Stimulated activated naive CD4-positive, alpha-beta T cell (primary cell): ENCODE results near the gene ADCY9.

Experiments
- DNase-seq, 6 experiments: peaks; one replicate each; lab custom pipeline; 2025; lab: John Stamatoyannopoulos, UW

ADCY9 gene

DNA sequence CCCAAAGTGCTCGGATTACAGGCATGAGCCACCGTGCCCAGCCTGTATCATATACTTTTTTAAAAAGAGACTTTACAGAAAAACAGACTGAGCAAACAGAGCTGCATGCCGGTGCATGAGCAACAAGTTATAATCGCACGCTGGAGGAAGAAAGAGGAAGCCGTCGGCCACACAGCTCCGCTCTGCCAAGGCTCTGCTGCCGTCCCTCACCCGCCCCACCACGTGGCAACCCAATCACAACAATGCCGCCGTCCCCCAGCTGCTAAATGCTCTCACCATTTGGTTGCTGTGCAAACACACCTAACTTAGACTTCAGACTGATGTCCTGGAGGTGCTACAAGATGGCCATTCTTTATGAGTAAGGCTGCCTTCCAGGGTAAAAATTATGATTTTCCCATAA, 83.5 kb downstream of the ADCY9 start:
- DNase-seq, result no peak

DNA sequence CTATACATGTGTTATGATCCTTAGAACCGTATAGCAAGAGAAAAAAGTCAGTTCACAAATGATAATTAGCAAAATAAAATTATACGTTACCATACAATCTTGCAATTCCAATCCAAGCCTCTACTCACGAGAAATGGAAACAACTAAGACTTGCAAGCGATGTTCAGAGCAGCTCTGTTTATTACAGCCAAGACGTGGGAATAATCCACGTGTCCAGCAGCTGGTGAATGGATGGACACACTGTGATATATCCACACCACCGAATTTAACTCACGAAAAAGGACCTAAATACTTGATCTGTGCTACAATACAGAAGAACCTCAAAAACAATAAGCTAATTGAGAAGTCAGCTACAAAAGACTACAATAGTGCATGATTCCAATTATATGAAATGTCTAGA, 88.1 kb downstream of the ADCY9 start:
- no peak for DNase-seq

DNA sequence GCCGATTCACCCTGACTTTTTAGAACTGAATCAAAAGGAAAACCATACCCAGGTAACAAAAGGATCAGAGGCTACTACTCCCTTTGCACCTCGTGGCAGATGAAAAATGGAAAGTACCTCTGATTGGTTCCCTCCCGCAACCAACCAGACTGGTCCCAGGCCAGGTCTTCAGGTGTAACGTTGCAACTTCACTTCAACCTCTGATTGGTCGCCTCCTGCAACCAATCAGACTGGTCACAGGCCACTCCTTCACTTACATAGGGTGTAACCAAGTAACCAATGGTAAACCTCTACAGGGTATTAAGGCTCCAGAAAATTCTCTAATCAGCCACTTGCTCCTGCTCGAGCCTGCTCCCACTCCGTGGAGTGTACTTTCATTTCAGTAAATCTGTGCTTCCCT, 89.4 kb downstream of the ADCY9 start:
- DNase-seq, result no peak

DNA sequence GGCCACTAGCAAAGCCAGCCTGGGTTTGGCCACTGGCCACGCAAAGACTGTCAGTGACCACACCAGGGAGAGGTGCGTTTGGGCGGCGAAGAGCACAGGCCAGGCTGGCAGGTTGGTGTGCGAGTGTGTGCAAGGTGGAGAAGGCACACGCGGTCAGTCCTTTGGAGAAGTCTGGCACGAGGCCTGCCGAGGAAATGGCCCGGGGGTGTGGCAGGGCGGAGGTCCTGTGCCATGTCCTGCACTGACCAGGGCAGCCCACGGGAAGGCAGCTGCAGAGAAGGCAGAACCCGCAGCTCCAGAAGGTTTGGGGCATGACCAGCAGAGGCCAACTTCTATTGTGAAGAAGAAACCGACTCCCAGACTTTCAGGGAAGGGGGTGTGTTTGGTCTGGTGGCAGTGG, 90.8 kb downstream of the ADCY9 start:
- no peak for DNase-seq

DNA sequence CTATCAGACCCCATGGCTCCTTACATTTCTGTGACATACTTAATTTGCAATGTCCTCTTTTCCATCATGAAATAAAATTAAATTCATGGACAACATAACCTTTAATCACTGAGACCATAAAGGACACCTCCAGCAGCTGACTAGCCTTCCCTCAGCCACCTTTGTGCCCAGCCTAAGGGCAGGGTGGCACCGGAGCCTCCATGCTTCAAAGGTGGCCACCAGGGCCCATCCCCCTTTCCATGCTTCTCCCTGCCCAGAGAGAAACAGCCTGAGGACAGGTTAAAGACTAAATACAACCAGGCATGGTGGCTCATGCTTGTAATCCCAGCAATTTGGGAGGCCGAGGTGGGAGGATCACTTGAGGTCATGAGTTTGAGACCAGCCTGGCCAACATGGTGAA, 94.3 kb downstream of the ADCY9 start:
- no peak for DNase-seq

DNA sequence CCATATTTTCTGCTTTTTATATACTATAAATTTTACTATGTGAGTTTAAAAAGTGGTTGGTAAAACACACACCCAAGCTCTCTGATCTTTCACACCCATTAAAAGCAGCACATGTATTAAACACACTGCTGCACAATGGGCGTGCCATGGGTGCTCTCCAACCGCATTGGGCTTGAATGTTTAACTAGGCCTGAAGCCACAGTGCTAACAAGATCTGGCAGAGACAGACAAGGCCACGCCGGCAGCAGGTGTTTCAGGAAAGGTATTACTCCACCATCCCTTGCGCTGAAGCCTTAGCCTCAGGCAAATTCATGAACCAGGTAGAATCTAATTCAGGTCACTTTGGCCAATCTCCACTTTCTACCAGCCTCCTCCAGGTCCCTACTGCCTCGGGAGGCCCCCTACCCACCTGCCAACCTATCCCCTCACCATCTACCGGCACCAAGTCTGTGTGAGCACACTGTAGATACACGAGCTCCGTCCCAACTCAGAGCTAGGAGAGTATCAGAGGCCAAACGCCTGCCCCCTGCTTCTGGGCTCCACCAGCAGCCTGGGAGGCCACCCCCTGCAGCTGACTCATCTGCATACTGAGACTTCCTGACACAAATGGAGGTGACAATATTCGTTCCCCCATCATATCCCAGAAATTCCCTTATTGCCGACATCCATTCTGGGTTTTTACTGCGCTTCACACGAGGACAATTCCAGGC, 95.0 kb downstream of the ADCY9 start:
- no peak for DNase-seq

DNA sequence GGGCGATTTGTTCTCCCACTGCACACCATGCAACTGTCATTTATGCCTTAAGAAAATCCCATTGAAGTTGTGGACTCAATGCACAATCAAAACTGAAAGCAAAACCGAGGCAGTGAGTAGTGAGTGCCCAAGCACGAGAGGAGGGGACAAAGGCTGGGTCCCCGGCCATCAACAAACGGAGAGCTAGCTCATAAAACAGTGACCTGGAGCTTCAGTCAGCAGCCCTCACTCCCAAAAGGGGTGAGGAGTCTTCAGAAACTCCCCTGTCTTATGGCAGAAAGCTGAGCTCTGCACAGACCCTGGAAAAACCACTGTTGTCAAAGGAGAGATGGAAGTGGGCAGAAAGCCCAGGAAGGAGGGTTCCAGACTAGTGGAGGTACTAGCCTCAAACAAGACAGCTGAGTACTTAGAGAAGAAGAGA, 96.9 kb downstream of the ADCY9 start:
- DNase-seq, result no peak

DNA sequence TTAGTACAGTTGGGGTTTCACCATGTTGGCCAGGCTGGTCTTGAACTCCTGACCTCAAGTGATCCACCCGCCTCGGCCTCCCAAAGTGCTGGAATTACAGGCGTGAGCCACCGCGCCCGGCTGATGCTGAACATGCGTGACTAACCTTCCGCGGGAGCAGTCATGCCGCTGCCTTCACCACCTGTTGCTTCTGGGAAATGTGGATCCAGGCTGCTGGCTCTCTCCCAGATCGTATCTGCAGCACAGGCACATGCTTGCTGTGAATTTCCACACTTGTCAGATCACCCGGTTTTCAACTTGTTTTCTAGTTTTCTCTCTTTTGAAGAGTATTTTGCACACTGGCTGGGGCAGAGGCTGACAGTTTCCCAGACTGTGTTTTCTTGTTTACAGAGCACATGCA, 97.9 kb downstream of the ADCY9 start:
- no peak for DNase-seq

DNA sequence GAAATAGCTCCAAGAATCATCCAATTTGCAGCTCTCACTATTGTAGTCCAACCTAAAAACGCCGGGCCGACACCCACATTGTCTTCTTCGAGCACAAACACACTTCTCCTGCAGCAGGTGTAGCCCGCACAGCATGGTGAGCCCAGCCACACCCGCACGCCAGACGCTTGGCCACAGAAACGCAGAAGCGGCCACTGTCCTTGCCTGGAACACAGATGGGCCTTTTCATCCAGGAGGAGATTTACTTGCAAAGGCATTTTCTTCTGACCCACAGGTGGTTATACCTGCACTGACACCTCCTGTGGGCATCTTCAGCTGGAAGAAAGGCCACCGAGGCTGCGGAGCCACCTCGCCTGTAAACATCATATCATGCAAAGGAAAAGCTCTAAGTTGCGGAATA, 98.4 kb downstream of the ADCY9 start:
- DNase-seq, result no peak

DNA sequence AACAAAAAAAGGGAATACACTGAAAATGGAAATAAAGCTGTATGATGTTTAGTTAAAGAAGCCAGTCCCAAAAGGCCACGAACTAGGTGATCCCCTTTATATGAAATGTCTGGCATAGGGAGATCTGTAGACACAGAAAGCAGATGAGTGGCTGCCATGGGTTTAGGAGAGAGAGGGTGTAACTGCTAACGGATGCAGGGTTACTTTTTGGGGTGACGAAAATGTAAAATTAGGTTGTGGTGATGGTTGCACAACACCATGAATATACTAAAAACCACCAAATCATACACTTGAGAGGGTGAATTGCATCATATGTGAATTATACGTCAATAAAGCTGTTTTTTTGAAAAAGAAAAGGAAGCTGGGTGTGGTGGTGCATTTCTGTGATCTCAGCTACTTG, 99.6 kb downstream of the ADCY9 start:
- DNase-seq, result no peak

DNA sequence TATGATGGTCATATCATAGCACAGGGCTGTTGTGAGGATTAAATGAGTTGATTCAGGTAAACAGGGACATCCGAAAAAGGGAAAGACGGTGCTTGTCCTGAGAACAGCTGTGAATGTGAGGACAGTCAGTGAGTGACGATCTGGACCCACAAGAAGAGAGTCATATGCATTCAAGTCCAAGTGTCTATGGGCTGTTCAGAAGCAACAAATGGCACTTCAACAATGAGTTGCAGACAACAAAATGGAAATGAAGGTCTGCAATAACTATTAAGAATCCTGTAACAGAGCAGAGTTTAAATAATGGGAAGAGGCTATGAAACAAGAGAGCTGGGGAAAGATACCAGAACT, 100.3 kb downstream of the ADCY9 start:
- no peak for DNase-seq

DNA sequence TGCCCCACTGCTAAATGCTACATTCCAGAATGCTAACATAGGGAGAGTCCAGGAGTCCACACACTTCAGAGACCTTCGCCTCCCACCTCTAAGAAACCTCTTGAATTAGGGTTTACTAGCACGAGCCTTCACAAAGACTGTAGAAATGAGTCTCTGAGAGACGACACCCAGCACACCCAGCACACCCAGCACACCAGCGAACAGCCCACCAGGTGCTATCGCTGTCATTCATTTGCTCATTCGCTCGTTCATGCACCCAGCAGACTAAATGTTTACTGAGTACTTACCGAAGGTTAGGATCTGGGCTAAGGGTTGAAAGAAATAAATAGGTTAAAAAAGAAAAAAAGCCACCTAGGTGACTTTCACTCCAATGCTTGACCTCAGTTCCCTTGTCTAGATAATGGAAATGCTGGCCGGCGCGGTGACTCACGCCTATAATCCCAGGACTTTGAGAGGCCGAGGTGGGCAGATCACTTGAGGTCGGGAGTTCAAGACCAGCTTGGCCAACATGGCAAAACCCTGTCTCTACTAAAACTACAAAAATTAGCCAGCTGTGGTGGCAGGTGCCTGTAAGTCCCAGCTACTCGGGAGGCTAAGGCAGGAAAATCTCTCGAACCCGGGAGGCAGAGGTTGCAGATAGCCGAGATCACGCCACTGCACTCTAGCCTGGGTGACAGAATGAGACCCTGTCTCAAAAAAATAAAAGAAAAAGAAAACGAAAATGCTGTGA, 100.8 kb downstream of the ADCY9 start:
- DNase-seq, result no peak

DNA sequence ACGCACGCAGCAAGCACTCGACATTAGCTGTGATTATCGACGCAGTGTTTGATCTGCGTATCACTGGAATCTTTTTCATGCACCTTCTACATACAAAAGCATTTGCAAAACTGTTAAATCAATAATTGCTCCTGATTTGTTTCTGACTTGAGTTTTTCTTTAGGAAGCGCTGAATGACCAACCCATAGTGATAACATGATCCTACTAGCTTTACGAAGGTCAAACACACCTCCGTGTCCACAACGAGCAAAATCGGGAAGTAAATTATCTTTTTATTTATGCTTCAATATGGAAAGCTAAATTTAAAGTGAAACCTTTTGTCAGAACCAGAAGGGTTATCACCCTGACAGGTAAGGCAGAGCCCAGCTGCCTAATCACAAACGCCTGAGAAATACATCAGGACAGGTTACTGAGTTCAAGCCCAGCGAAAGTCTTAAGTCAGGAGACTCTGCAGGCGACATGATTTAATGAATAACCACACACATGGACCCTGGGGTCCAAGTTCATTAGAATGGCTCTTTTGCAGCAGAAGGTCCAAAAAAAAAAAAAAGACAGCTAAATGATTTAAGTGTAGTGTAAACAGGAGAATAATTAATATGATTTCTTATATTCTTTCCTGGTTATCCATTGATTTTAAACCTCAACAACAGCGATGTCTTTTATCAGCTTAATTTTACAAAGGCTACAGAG, 104.2 kb downstream of the ADCY9 start:
- DNase-seq, result no peak

DNA sequence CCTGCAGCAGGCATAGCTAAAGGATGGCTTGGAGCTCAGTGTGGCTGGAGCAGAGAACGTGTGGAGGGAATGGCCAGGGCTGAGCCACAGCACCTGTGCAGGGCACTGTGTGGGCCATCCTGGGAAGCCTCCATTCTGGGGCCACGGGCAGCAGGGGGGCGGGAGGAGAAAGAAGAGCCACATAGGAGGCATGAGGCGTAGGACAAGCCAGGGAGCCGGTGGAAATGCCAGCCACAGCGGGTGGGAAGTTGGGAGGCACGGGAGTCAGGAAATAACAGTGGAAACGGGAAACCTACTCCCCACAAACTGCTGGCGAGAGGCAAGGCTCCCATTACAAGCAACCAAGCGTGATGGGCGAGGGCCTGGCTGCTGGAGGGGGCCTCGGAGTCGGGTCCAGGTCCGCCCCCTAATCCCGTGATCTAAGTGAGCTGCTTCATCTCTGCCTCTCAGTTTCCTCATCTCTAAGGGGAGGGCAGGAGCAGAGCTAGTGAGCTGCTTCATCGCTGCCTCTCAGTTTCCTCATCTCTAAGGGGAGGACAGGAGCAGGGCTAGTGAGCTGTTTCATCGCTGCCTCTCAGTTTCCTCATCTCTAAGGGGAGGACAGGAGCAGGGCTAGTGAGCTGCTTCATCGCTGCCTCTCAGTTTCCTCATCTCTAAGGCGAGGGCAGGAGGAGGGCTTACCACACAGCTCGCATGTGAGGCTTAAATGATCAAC, 104.9 kb downstream of the ADCY9 start:
- no peak for DNase-seq

DNA sequence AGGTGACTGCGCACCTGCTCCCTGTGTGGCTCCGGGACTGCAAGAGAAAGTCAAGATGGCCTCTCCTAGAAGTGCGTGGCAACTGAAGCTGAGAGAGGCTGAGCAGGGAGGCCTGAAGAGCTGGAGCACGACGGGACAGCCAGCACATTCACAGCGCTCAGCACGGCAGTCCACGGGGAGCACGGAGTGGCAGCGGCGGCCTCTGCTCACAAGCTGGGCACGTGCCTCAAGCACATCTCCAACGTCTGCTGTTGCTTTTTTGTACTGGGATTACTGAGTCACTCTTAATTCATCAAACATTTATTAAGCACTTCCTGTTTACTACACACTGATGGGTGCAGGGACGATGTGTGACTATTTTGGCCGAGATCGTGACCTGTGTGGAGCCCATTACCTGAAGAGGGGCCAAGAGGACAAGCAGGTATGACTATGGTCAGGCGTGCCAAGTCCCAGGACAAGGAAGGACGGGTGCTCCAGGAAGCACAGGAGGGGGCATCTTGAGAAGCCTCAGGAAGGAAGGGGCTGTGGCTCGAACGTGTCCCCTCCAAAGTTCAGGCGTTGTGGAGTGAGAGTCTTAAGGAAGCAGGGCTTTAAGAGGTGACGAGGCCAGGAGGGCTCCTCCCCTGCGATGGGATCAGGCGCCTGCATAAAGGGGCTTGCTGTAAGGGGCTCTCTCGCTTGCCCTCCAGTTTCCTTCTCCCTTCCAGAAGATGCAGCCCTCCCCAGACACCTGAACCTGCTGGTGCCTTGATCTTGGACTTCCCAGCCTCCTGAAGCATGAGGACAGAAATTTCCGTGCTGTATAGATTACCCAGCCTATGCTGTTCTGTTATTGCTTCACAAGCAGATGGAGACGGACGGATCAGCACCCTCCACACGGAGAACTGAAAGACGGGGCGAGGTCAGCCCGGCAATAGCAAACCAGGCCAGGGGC, 105.8 kb downstream of the ADCY9 start:
- no peak for DNase-seq

DNA sequence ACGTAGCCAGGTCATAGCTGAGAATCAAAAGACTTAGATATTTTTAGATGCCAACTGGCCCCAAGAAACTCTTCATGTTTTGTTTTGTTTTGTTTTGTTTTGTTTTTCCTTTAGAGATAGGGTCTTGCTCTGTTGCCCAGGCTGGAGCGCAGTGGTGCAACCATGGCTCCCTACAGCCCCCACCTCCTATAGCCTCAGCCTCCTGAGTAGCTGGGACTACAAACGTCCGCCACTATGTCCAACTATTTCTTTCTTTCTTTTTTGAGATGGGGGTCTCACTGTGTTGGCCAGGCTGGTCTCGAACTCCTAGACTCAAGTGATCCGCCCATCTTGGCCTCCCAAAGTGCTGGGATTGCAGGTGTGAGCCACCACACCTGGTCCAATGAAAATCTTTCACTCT, 107.1 kb downstream of the ADCY9 start:
- DNase-seq, result no peak

DNA sequence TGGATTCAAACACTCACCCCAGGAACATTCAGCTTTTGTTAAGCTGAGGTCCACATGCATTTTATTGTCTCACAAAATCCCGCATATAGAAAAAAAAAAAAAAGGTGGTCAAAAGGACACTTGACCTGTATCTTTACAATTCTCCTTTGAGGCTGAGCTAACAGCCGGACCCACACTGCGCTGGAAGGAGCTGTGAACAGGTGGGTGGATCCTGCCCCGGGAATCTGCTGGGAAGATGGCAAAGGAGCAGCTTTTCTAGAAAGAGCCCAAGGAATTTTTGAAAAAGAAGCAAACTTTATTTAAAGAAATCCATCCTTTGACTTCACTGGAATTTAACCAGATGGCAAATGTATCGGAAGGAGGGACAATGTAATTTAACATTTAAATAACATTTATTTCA, 108.1 kb downstream of the ADCY9 start:
- no peak for DNase-seq

DNA sequence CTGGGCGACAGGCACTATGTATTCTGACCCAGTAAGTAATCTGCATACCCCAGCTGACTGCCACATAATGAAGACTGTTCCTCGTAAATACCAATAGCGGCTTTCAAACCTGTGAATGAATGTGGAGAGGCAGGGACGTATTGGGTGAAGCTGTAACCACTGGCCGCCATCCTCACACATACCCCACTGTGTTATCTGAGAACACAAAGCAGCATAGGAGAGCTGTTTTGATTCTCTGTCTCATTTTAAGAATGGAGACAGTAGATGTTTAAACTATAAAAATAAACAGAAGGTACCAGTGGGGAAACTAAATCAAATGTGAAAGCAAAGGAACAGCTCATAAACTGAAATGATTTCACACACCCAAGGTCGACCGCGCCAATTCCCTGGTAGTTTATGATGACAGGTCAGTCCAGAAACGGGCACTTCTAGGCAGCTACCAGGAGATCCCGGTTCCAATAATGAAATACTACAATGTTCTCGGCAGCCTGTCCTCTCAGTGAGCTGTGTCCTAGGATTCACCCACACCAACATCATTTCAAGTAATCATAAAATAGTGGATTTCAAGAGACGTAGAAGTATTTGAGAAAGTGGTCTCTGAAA, 109.7 kb downstream of the ADCY9 start:
- no peak for DNase-seq

DNA sequence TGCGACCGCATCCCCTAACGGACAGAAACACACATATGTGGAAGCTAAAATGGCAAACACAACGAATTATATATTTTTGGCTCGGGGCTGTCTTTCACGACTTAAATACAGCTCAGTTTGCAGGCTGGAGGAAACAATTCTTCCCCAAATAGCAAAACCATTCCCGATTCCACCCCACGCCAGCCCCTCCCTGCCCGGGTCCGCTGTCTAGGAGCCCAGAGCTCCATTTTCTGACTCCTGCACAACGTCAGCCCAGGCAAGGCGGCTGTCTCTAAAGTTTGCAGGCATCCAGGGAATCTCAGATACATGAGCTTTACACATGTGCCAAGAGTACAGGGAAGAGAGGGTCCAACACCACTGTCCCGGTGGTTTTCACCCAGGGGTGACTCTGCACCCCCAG, 110.5 kb downstream of the ADCY9 start:
- no peak for DNase-seq

DNA sequence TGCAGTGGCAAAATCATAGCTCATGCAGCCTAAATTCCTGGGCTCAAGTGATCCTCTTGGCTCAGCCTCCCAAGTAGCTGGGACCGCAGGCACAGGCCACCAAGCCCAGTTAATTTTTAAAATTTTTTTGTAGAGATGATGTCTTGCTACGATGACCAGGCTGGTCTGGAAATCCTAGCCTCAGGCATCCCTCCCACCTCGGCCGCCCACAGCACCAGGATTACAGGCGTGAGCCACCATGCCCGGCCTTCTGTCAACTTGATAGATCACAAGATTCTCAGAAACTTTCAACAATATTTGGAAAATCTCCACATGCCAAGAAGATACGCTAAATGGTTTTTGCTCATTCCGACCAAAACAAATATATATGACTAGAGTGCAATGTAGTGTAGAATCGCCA, 111.0 kb downstream of the ADCY9 start:
- no peak for DNase-seq

DNA sequence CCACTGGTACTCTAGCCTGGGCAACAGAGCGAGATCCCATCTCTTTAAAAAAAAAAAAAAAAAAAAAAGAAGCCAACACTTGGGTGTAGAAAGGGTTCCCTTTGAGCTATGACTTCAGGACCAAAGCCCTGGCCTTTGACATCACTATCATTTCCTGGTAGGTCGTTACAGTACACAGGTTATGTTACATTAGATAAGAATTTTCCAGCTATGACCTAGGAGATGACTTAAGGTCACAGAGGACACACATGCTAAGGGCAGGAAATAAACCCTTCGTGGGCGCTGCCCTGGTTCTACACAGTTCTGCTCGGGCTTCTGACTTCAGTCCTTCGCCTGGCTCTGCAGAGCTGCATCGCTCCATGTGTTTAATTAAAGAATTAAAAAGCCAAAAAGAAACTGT, 112.0 kb downstream of the ADCY9 start:
- no peak for DNase-seq
